Transverse colon (tissue), 4 donors: ENCODE results near the gene SULF2. TPM values are rescaled to one million over a fixed set of nuclear protein-coding genes. Genes with fewer than 3 reads are reported as not detected.

Experiments used
- DNase-seq: peaks from one replicate; pipeline ENCODE4 v3.0.0-alpha.2; 2019
- H3K27ac ChIP-seq, 4 donors: fragments of 200-600 bp; sonication (generic); 2 replicates each; pipeline ENCODE4 v1.5.1; 2016 to 2018; ENCODE audit warnings: inconsistent platforms in 4 of 4
- H3K27me3 ChIP-seq: fragments of 200-600 bp; sonication (generic); 2 replicates; pipeline ENCODE4 v1.5.1; 2017; ENCODE audit warnings: inconsistent platforms
- H3K36me3 ChIP-seq, 4 donors: fragments of 200-600 bp; sonication (generic); 2 replicates each; pipeline ENCODE4 v1.5.1; 2017 to 2019; ENCODE audit warnings: inconsistent platforms in 4 of 4
- H3K4me1 ChIP-seq, 4 donors: fragments of 200-600 bp; sonication (generic); 2 replicates each; pipeline ENCODE4 v1.5.1; 2017 to 2020; ENCODE audit warnings: inconsistent platforms in 4 of 4
- H3K4me3 ChIP-seq, 4 donors: fragments of 200-600 bp; sonication (generic); 1 replicate in 1 of 4; 2 replicates in 3 of 4; pipeline versions ENCODE4 v1.5.1 to v1.6.1; 2017 to 2019; ENCODE audit warnings: inconsistent platforms in 4 of 4
- H3K9me3 ChIP-seq, 2 donors: fragments of 200-600 bp; sonication (generic); 2 replicates each; pipeline ENCODE4 v1.5.1; 2017 to 2019; ENCODE audit warnings: inconsistent platforms in 2 of 2
- CTCF ChIP-seq, 5 experiments: fragments of 200-600 bp in 3 of 5; fragments of 450-650 bp in 2 of 5; sonication (generic) in 3 of 5; IDR thresholded peaks; 1 replicate in 2 of 5; 2 replicates in 3 of 5; pipeline ENCODE4 v1.5.1; 2016 to 2017; ENCODE audit warnings: antibody characterized with exemption in 5 of 5, inconsistent platforms in 3 of 5, mild to moderate bottlenecking in 2 of 5, moderate library complexity in 1 of 5
- EP300 ChIP-seq: sonication (generic); formaldehyde crosslinking; IDR thresholded peaks from one replicate; pipeline ENCODE4 v1.6.1; 2017; ENCODE audit warnings: antibody characterized with exemption, low read depth
- POLR2A ChIP-seq: fragments of 450-650 bp; IDR thresholded peaks from one replicate; pipeline ENCODE4 v1.6.1; 2016; ENCODE audit warnings: antibody characterized with exemption, mild to moderate bottlenecking, moderate library complexity
- POLR2AphosphoS5 ChIP-seq, 3 donors: sonication (generic); formaldehyde crosslinking; IDR thresholded peaks; one replicate each; pipeline ENCODE4 v1.6.1; 2016; ENCODE audit warnings: antibody characterized with exemption in 3 of 3
- WGBS, 2 donors: methylation state at CpG; one replicate each; pipeline ENCODE4 v1.1.5; 2018; ENCODE audit warnings: low coverage in 1 of 2; 5-methylcytosine and 5-hydroxymethylcytosine counted together
- in situ Hi-C, 4 donors: fragments of 200-750 bp; cut with MboI; loops; one replicate each; pipeline versions ENCODE4 v1.15.0 to v1.15.1; 2017; ENCODE audit warnings: low sequenced_read_pairs in 3 of 4, low pct_ligation_motif_present in 1 of 4, low pct_unique_long_range_greater_than_20kb in 1 of 4
- intact Hi-C: fragments of 100-400 bp; cut with DNase I; formaldehyde crosslinking; loops from one replicate; pipeline ENCODE4 v1.15.1; 2023; ENCODE audit warnings: low total_unique reads
- total RNA-seq, 4 donors: library from RNA; depleted of rRNA; stranded (reverse); fragments of >200 nt; gene quantifications; one replicate each; pipeline ENCODE4 v1.1.0, GENCODE V29; 2016

The SULF2 gene
- total RNA-seq, 4 donors from 2014 or later, result 103 to 257 (median 191) TPM

- H3K27me3 ChIP-seq, result no peaks in the 10 kb centered on the region
- H3K4me1 ChIP-seq, result peaks cover 0 to 16% (median 6%) of the 10 kb centered on the region in 4 donors
- no peak for DNase-seq
- intact Hi-C loops, result no loop called here
- H3K27ac ChIP-seq, result no peak overlapping the region
- no peak for TF ChIP-seq CTCF (IDR thresholded peaks at IDR 0.05)
- no peak for TF ChIP-seq POLR2A
- no peak for TF ChIP-seq EP300
- no peak for TF ChIP-seq POLR2AphosphoS5 (IDR thresholded peaks at IDR 0.05)
- in situ Hi-C loops, result no loop called here
- H3K9me3 ChIP-seq, result no peaks in the 10 kb centered on the region
- H3K4me3 ChIP-seq, result no peak overlapping the region
- WGBS, 2 donors, result 93% methylated on average over 10 of the region's 10 CpGs; no CpG with 5 or more reads in 1 of the 2 donors
- no peaks in the 10 kb centered on the region for H3K36me3 ChIP-seq
Measured at GRCh38 chr20:47747669-47748031, 37.6 kb downstream of the SULF2 start.

- 60 to 89% methylated on average over 2 to 4 of the region's 4 CpGs for WGBS, 2 donors
- no peak overlapping the region for H3K4me3 ChIP-seq
- in situ Hi-C loops (no loop called here), intact Hi-C loops (no loop called here)
- peaks cover 0 to 16% (median 5%) of the 10 kb centered on the region in 4 donors for H3K4me1 ChIP-seq
- TF ChIP-seq EP300, result no peak
- TF ChIP-seq POLR2A, result no peak
- no peak for TF ChIP-seq POLR2AphosphoS5 (IDR thresholded peaks at IDR 0.05)
- no peak for TF ChIP-seq CTCF (IDR thresholded peaks at IDR 0.05)
- H3K27me3 ChIP-seq, result no peaks in the 10 kb centered on the region
- H3K36me3 ChIP-seq, result no peaks in the 10 kb centered on the region
- no peaks in the 10 kb centered on the region for H3K9me3 ChIP-seq
- no peak for DNase-seq
- no peak overlapping the region for H3K27ac ChIP-seq
Measured at GRCh38 chr20:47744803-47745202, 40.5 kb downstream of the SULF2 start.

- in situ Hi-C loops, result no loop called here
- intact Hi-C loops, result no loop called here
- 85 to 98% methylated on average over 6 to 7 of the region's 7 CpGs for WGBS, 2 donors
Measured at GRCh38 chr20:47743671-47744070, 41.6 kb downstream of the SULF2 start.

More at GRCh38 chr20:47743671-47744070, 41.6 kb downstream of the SULF2 start:
- no peaks in the 10 kb centered on the region for H3K9me3 ChIP-seq
- H3K27ac ChIP-seq, result no peak overlapping the region
- peaks cover 0 to 4% (median 0%) of the 10 kb centered on the region in 4 donors for H3K4me1 ChIP-seq
- no peaks in the 10 kb centered on the region for H3K27me3 ChIP-seq
- no peaks in the 10 kb centered on the region for H3K36me3 ChIP-seq
- no peak for DNase-seq
- no peak overlapping the region for H3K4me3 ChIP-seq
- TF ChIP-seq POLR2AphosphoS5 (IDR thresholded peaks at IDR 0.05) (no peak), EP300 (no peak), POLR2A (no peak), CTCF (IDR thresholded peaks at IDR 0.05) (no peak)
